IPS-18c (cell line): ENCODE measurements around the gene FAM53A.
"Not testable (repeated sequence)": the region's sequence is repeated elsewhere in the genome, so short reads cannot be mapped to it uniquely, and the experiment has no call there.

Source experiments
- H3K4me3 ChIP-seq: 2 replicates; pipeline ENCODE4 v1.7.0; 2013; ENCODE audit warnings: low read depth, mild to moderate bottlenecking, low read length, moderate library complexity; ENCODE audit not compliant: insufficient read depth
- H3K9me3 ChIP-seq: one replicate; pipeline ENCODE4 v1.6.1; 2013; ENCODE audit warnings: mild to moderate bottlenecking, low read length, moderate library complexity; ENCODE audit not compliant: control insufficient read depth, insufficient read depth

FAM53A gene

DNA sequence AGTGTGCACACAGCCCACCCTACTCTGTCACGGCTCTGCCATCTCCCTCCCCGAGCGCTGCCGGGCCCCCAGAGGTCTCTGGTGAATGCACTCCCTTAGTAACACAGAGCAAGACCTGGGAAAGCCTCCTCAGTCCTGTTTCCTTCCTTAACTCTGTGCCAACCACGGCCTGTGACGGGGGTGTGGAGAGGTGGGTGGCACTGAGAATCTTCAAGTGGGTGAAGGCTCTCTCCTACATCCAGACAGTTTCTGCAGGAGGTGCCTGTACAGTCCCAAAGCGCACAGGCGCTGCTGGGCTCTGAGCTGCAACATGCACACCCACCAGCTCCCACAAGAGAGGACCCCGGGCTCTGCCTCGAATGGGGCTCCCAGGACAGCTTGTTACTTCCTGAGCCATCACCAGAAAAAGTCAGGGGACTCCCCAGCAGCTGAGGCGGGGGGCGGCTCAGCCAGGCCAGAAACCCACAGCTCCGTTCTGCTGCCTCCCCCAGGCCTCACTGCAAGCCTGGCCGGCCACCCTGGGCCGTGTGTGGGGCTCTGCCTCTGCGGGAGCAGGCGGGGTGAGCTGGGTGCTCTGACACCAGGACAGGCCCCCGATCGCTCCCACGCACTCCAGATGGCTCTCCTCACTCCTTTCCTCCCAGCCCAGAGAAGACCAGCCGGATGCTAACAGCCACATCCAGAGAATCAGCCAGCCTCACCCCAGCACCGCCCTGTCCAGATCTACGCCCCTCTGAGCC lies 29.7 kb downstream of the FAM53A start:
- Histone ChIP-seq H3K4me3 (no peak overlapping the region), H3K9me3 (no peaks in the 10 kb centered on the region)

DNA sequence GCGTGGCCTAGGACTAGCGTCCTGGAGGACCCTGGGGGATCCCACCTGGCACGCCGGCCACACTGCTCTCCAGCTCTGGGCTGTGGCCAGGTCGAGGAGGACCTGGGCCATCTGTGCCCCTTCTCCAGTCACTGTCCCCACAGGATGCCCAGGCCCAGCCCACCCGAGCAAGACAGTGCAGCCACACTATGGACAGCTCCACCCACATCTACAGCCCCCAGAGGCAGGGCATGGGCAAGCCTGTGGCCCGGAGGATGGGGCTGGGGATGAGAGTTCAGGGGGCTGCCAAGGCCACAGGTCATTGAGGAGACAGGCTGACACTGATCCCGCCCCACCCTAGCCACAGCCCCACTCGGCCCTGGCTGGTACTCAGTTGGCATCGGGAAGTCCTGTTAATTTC lies 30.3 kb downstream of the FAM53A start:
- no peaks in the 10 kb centered on the region for H3K9me3 ChIP-seq
- no peak overlapping the region for H3K4me3 ChIP-seq

DNA sequence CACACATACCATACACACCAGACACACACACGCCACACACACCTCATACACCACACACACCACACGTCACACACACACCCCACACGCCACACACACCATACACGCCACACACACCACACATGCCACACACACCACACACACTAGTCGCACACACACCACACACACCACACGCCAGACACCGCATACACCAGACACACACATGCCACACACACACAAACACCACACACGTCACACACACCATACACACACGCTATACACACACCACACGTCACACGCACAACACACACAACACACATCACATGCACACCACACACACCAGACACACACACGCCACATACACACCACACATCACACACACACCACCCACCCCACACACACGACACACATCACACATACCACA lies 32.0 kb downstream of the FAM53A start:
- Histone ChIP-seq H3K9me3 (no peaks in the 10 kb centered on the region), H3K4me3 (no peak overlapping the region)

DNA sequence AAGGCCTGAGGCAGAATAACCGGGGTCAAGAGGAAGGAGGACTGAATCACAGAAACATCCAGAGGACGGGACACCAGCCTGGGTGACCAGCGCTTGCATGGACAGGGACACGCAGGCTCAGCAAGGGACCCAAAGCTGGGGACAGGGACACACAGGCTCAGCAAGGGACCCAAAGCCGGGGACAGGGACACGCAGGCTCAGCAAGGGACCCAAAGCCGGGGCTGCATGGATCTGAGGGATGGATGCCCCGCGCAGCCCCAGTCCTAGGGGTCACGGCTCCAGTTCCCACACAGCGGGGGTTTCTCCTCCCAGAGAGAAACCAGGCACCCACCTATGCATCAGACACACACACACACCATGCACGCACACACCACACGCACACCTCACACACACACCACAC lies 32.5 kb downstream of the FAM53A start:
- H3K4me3 ChIP-seq = no peak overlapping the region
- H3K9me3 ChIP-seq = no peaks in the 10 kb centered on the region

DNA sequence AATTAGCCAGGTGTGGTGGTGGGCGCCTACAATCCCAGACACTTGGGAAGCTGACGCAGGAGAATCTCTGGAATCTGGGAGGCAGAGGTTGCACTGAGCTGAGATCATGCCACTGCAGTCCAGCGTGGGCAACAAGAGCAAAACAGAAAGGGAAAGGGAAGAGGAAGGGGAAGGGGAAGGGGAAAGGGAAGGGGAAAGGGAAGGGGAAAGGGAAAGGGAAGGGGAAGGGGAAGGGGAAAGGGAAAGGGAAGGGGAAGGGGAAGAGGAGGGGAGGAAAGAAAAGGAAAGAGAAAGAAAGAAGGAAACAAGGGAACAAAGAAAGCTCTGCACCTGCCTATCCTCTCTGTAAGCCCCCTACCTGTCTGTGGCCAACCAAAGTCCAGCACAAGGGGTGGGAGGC lies 35.2 kb downstream of the FAM53A start:
- Histone ChIP-seq H3K4me3 (no peak overlapping the region), H3K9me3 (no peaks in the 10 kb centered on the region)

DNA sequence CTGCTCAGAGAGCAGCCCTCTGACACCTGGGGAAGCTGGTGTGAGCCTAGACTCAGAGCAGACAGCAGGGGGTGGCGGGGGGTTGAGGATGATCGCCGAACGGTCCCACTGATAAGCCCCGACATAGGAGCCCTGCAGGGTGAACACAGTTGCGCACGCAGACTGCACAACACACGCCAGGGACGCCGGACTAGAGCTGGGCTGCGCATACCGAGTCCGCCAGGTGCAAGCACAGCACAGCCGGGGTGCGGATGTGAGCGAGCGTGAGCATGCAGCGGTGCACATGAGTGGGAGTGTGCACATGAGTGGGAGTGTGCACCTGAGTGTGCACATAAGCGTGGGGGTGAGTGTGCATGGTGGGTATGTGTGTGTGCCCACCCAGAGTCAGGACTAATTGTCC lies 36.7 kb downstream of the FAM53A start:
- Histone ChIP-seq H3K4me3 (no peak overlapping the region), H3K9me3 (no peaks in the 10 kb centered on the region)

DNA sequence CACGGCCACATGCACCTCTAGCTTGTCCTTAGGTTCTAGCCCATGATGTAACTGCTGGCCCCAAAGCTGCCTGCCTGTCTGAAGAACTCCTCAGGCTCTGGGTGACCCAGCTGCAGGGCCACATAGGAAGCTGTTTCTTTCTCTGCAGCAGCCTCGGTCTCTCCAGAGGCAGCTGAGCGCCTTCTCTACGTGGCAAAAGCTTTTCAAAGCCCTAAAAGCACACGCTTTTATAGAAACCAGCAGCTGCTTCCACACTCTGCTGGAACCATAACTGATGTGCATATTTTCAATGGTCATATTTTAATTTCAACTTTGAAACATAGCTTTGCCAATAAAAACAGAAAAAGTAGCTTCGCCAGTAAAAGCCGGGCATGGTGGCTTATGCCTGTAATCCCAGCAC lies 37.4 kb downstream of the FAM53A start:
- Histone ChIP-seq H3K4me3 (no peak overlapping the region), H3K9me3 (no peaks in the 10 kb centered on the region)

DNA sequence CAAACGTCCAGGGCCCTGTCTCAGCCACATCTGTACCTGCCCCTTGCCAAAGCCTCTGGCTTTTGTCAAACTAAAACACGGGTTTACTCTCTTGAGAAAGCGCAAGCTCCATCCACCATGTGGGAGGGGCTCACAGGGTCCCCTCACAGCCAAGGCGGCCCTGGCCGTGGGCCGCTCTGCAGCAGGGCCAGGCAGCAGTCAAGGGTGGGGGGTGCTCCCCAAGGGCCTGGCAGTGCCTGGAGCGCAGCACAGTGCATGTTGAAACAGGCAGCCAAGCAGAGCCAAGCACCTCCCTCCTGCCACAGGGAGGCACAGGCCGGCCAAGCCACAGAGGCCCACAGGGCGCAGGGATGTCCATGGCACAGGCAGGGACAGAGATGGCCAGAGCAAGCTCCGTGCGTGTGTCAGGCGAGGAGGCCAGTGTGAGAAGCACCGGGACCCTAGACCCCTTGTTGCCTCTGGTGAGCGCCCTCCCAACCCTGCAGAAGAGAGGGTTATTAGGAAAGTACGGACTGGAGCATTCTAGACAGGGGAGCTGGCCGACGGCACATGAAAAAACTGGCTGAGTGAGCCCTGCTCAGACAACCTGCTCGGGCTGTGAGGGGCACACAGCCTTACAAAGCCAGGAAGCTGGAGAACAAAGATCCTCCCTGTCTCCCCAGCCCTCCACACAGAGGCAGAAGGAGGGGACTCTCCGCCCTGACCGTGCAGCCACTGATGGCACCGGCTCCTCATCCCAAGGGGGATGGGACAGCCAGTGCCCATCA lies 39.0 kb downstream of the FAM53A start:
- H3K4me3 ChIP-seq = no peak overlapping the region

DNA sequence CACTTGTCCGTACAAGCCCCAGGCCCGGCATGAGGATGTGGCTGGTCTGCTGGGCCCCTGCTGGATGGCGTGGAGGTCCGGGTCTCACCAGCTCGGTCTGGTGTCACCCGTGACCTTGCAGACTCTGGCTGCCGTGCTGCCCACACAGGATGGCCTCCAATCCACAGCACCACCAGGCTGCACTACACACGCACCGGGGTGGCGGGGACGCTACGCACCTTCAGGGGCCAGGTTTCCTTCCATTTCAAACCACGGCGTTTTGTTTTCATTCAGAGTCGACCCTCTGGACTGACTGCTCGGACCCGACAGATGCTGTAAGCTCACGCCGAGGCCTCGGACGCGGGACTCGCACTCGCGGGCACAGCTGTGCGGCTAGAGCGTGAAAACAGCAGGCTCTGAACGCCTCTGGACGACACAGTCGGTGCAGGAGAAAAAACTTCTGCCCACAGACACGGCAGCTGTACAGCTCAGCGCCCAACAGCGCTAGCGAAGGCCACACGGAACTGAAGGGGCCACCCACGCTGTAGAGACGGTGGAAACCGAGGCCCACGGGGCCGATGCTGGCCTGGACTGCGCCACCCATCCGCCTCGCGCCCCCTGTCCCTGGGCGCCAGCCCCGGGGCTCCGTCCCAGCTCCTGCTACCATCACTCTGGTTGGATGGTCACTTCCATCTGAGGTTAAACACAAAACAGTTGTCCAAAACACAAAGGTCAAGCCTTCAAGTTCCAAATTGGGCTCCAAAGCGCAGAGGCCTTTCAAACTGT lies 40.0 kb downstream of the FAM53A start:
- H3K4me3 ChIP-seq = no peak overlapping the region

More for the DNA sequence above, 39.0 kb downstream of the FAM53A start:
- no peaks in the 10 kb centered on the region for H3K9me3 ChIP-seq

DNA sequence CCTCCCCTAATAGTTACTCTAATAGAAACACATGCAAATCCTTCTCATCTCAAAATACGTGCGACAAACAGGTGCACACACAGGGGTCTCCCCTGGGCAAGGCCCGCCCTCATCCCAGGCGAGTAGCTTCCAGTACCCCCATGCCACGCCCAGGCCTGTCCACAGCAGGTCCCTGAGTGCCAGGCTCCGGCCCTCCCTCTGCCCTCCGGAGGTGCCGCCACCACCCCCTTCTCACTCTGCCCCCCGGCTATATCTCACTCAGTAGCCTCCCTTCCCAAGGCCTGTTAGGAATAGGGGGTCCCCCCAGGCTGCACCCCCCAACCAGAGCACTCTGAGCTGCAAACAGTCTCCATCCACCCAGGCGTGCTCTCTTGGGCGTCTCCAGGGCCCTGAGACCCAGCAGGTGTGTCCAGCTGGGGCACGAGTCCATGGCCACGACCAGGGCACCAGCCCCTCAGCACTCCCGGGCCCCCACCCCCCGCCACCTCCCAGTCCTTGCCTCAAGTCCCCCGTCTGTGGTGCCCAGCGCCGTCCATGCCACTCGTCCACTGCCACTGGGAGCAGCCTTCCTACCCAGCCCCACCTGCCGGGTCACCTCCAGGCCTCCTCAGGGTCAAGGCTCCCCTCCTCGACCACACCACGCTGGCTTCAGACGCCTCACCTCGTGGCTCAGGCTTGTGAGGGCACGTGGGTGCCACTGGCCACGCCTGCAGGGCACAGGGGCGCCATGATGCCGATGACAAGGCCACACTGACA lies 41.7 kb downstream of the FAM53A start:
- no peak overlapping the region for H3K4me3 ChIP-seq

More for the DNA sequence above, 40.0 kb downstream of the FAM53A start:
- H3K9me3 ChIP-seq = no peaks in the 10 kb centered on the region

DNA sequence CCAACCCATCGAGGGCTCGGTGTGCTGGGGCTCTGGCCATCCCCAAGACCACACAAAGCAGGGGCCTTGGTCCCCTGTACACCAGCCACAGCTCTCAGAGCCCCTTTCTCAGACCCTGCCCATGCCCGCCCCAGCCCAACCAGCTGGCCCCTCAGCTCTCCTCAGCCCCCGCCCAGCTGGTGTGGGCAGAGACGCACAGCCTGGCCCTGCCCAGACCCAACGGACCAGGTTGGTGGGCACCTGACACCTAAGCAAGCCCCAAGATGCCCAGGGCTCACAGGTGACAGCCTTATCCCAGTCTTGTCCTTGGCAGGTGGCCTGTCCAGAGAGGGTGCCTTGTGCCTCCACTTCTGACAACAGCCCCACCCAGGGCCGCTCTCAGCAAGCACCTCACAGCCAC lies 42.4 kb downstream of the FAM53A start:
- Histone ChIP-seq H3K9me3 (no peaks in the 10 kb centered on the region), H3K4me3 (no peak overlapping the region)

More for the DNA sequence above, 41.7 kb downstream of the FAM53A start:
- no peaks in the 10 kb centered on the region for H3K9me3 ChIP-seq

DNA sequence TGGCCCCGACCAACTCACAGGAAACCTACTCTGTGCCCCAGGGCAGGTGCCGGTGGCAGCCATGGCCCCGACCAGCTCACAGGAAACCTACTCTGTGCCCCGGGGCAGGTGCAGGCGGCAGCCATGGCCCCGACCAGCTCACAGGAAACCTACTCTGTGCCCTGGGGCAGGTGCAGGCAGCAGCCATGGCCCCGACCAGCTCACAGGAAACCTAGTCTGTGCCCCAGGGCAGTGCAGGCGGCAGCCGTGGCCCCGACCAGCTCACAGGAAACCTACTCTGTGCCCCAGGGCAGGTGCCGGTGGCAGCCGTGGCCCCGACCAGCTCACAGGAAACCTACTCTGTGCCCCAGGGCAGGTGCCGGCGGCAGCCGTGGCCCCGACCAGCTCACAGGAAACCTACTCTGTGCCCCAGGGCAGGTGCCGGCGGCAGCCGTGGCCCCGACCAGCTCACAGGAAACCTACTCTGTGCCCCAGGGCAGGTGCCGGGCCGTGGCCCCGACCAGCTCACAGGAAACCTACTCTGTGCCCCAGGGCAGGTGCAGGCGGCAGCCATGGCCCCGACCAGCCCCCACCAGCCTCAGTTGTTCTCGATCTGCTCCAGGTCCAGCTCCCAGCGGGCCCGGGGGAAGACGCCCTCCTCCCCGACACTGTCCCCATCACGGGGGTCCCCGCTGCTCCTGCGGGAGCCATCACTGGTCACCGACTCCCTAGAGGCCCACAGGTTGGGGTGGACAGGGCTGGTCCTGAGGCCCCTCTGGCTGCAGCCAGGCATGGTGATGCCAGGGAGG lies 43.2 kb downstream of the FAM53A start:
- H3K9me3 ChIP-seq, H3K4me3 ChIP-seq: not testable (repeated sequence)

DNA sequence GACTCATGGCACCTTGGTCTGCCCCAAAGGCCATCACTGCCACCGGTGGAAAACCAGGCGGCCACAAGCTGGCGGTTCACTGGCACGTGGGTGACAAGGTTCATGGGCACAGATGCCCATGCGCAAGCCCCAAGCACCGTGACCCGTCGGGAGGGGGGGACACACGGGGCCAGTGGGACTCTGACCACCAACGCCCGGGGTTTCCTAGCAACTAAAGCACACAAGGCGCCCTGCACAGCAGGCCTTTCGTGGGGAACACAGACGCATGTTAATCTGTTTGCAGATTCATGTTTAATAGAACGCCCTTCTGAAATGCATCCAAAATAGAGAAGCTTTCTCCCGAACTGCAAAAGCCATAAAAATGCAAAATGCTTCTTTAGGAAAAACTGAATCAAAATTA lies 43.9 kb downstream of the FAM53A start:
- Histone ChIP-seq H3K9me3 (no peaks in the 10 kb centered on the region), H3K4me3 (no peak overlapping the region)

DNA sequence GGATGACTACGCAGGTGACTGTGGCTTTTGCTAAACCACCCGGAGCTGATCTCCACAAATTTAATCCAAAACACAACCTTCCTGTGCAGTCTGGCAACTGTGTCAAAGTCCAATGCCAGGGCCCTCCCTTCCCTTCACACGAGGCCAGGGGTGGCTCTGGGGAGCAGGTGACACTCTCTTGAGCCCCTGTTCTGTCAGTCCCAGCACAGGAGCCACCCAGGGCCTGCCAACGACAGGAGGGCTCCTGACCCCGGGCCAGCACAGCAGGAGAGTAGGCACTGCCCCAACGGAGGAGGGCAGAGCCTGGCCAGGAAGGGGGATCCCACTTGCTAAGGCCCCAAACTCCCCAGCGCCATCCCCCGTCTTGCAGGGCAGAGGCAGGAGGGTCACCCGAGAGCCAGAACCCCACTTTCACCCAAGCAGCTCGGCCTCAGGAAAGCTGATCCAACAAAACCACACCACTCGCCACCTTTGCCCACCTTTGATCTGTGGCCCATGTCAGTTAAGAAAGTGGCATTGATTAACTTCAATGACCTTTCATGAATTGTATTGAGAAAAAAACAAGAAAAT lies 44.7 kb downstream of the FAM53A start:
- no peak overlapping the region for H3K4me3 ChIP-seq
- H3K9me3 ChIP-seq = no peaks in the 10 kb centered on the region

DNA sequence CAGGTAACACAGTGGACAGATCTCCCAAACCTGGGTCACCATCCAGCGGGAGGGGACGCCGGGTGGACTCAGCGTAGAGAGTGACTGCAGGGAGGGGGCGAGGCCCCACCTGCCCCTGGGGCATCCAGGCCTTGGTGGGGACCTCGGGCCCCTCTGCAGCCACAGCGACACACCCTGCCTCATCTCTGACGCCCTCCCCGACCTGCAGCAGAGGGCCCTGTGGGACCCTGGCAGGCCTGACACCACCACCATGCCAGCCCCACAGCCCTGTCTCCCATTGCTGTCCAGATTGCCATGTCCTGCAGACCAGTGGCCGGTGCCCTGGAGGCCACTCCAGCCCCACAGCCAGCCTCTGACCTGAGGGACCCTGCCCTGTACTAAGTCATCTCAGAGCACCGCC lies 45.2 kb downstream of the FAM53A start:
- H3K4me3 ChIP-seq = no peak overlapping the region

DNA sequence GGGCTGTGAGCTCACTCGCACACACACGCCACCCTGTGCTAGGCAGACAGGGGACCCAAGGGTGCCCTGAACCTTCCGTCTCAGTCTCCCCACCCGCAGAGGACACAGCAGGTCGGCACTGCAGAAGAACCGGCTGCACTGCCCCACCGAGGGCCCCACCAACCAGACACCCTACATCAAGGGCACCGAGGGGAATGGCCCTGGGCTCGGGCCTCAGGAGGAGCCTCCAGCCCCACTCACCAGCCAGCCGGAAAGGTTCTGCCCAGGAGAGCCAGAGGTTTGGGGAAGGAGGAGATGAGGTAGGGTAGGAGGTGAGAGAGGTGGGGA lies 45.9 kb downstream of the FAM53A start:
- Histone ChIP-seq H3K9me3 (no peaks in the 10 kb centered on the region), H3K4me3 (no peak overlapping the region)

More for the DNA sequence above, 45.2 kb downstream of the FAM53A start:
- no peaks in the 10 kb centered on the region for H3K9me3 ChIP-seq
